HepG2 (cell line): ENCODE data around the gene BPHL.
"Not testable (repeated sequence)": the region's sequence is repeated elsewhere in the genome, so short reads cannot be mapped to it uniquely, and the experiment has no call there.

Experiments
- SPEN ChIP-seq: sonication (generic); formaldehyde crosslinking; IDR thresholded peaks from 2 replicates; pipeline ENCODE4 v1.5.1; 2020; ENCODE audit warnings: low read depth, mild to moderate bottlenecking, missing genetic modification reagents
- ZNF33A ChIP-seq: sonication (generic); formaldehyde crosslinking; IDR thresholded peaks from 2 replicates; pipeline ENCODE4 v1.5.1; 2020; ENCODE audit warnings: missing genetic modification reagents, mild to moderate bottlenecking, moderate library complexity, borderline replicate concordance
- ZNF557 ChIP-seq: sonication (generic); formaldehyde crosslinking; IDR thresholded peaks from 2 replicates; pipeline ENCODE4 v1.4.0; 2020; ENCODE audit warnings: missing genetic modification reagents

DNA sequence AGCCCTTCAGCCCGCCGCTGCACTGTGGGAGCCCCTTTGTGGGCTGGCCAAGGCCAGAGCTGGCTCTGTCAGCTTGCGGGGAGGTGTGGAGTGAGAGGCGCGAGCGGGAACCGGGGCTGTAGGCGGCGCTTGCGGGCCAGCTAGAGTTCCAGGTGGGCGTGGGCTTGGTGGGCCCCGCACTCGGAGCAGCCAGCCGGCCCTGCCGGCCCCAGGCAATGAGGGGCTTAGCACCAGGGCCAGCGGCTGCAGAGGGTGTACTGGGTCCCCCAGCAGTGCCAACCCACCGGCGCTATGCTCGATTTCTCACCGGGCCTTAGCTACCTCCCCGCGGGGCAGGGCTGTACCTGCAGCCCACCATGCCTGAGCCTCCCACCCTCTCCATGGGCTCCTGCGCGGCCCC, 52.2 kb downstream of the BPHL start:
- TF ChIP-seq ZNF557, SPEN, ZNF33A (CRISPR knock-in tag): not testable (repeated sequence)
